Ectodermal cell (in vitro differentiated cells): ENCODE measurements around the gene MBD4.
"Not testable (repeated sequence)": the region's sequence is repeated elsewhere in the genome, so short reads cannot be mapped to it uniquely, and the experiment has no call there.

Source experiments
- H3K27ac ChIP-seq: 2 replicates; pipeline ENCODE4 v1.7.0; 2013; ENCODE audit warnings: mild to moderate bottlenecking, low read depth, low read length; ENCODE audit not compliant: insufficient read depth, poor library complexity, severe bottlenecking
- H3K27me3 ChIP-seq: 2 replicates; pipeline ENCODE4 v1.7.0; 2013; ENCODE audit warnings: mild to moderate bottlenecking, low read length; ENCODE audit not compliant: insufficient read depth, control insufficient read depth, poor library complexity, severe bottlenecking
- H3K36me3 ChIP-seq: one replicate; pipeline ENCODE4 v1.7.0; 2013; ENCODE audit warnings: low read length; ENCODE audit not compliant: control insufficient read depth, insufficient read depth
- H3K4me1 ChIP-seq: one replicate; pipeline ENCODE4 v1.7.0; 2013; ENCODE audit warnings: low read length; ENCODE audit not compliant: control insufficient read depth, insufficient read depth
- H3K4me3 ChIP-seq: 2 replicates; pipeline ENCODE4 v1.7.0; 2013; ENCODE audit warnings: low read depth, low read length, control low read depth; ENCODE audit not compliant: insufficient read depth
- H3K9me3 ChIP-seq: 2 replicates; pipeline ENCODE4 v1.7.0; 2013; ENCODE audit warnings: mild to moderate bottlenecking, low read length, moderate library complexity; ENCODE audit not compliant: control insufficient read depth
- WGBS, 2 experiments: methylation state at CpG; one replicate each; pipeline ENCODE4 v1.1.7; 2013; ENCODE audit warnings: missing lambda C conversion rate in 2 of 2; 5-methylcytosine and 5-hydroxymethylcytosine counted together

MBD4 gene

GRCh38 chr3:129387487-129387886 lies 52.3 kb downstream of the MBD4 start:
- no peaks in the 10 kb centered on the region for H3K9me3 ChIP-seq
- no peak overlapping the region for H3K4me3 ChIP-seq
- 92 to 94% methylated on average over 5 of the region's 5 CpGs for WGBS, 2 experiments
- peaks cover 10% of the 10 kb centered on the region for H3K36me3 ChIP-seq
- no peaks in the 10 kb centered on the region for H3K27me3 ChIP-seq
- H3K27ac ChIP-seq, result no peak overlapping the region
- no peaks in the 10 kb centered on the region for H3K4me1 ChIP-seq

DNA sequence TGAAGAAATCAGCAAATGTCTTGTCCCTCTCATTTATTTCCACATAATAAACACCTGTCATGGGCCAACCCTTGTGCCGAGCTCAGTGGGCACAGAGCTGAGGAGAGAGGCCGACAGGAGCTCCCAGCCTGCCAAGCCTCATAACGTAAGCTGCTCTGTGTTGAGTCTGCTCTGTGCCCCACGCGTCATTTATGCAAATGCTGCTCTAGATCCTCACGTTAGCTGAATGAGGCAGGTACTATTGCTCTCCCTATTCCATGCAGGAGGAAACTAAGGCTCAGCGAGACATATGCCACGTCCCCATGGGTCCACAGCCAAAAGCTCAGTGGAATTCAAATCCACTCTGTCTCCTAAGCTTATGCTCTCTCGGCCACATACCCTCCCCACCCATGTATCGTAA lies 52.8 kb downstream of the MBD4 start:
- 94% methylated on average over 10 of the region's 10 CpGs for WGBS, 2 experiments
- peaks cover 10% of the 10 kb centered on the region for H3K36me3 ChIP-seq
- H3K27me3 ChIP-seq, result no peaks in the 10 kb centered on the region

GRCh38 chr3:129385507-129385906 lies 54.2 kb downstream of the MBD4 start:
- H3K27ac ChIP-seq, H3K9me3 ChIP-seq, H3K4me1 ChIP-seq, H3K27me3 ChIP-seq, H3K4me3 ChIP-seq, H3K36me3 ChIP-seq: not testable (repeated sequence)
- 94% methylated on average over 8 of the region's 8 CpGs for WGBS, 2 experiments

More for the DNA sequence above, 52.8 kb downstream of the MBD4 start:
- Histone ChIP-seq H3K27ac (no peak overlapping the region), H3K9me3 (no peaks in the 10 kb centered on the region), H3K4me1 (no peaks in the 10 kb centered on the region), H3K4me3 (no peak overlapping the region)

DNA sequence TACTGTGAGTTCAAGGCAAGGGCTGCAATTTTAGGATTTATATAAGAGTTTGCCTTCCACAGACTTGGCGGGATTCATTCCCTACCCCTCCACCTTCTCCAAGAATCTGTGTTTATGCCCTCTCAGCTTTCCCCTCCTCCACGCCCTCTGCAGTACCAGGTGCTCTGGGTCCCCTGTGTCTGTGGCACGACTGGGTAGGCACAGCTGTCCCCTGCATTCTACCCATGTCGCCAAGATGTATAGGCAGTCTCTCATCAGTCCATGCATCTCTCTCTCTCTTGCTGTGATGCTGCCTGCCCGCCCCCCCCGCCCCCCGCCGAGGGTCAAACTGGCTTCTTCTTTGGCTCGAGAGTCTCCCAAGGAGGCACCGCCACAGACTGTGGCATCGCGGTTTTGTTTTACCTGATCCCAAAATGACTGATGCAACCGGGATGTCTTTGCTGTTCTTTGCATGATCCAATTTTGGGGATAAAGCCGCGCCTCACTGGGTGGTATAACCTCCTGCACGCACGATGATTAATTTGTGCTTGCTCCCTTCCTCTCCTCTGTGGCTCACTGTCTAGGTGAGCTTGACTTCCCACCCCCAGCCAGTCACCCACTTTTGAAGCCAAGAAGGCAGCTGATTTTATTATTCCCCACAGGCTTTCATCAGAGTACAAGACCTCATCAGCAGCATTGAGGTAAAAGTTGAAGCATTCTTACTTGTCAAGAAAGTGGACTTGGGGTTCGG lies 55.0 kb downstream of the MBD4 start:
- Histone ChIP-seq H3K27me3 (no peaks in the 10 kb centered on the region), H3K4me1 (no peaks in the 10 kb centered on the region), H3K4me3 (no peak overlapping the region), H3K9me3 (no peaks in the 10 kb centered on the region), H3K27ac (no peak overlapping the region), H3K36me3 (peaks cover 3% of the 10 kb centered on the region)
- WGBS, 2 experiments, result 82% methylated on average over 18 of the region's 18 CpGs

DNA sequence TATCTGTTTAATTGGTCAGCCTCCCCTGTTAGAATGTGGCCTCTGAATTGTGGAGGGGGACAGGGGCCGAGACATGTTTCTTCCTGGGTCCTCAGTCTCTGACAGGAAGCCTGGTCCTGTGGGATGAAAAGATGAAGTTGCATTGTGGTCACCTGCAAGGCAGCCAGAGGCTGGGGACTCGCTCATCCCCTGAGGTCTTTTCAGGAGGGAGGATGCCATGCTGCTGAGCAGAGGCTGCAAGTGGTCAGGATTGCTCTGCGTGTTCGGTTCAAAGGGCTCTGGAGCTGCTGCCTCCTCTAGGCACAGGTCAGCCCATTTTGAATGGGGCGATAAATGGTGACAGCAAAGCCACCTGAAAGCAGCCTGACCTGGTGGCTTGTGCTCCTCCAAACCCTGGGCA lies 55.6 kb downstream of the MBD4 start:
- not testable (repeated sequence) for H3K36me3 ChIP-seq, H3K9me3 ChIP-seq, H3K27me3 ChIP-seq, H3K4me1 ChIP-seq, H3K27ac ChIP-seq, H3K4me3 ChIP-seq
- 81 to 83% methylated on average over 5 of the region's 5 CpGs for WGBS, 2 experiments

- no peak overlapping the region for H3K4me3 ChIP-seq
- H3K9me3 ChIP-seq, result no peaks in the 10 kb centered on the region
- H3K27me3 ChIP-seq, result no peaks in the 10 kb centered on the region
- H3K36me3 ChIP-seq, result no peaks in the 10 kb centered on the region
- H3K27ac ChIP-seq, result no peak overlapping the region
- WGBS, 2 experiments, result 60 to 63% methylated on average over 6 of the region's 6 CpGs
- H3K4me1 ChIP-seq, result no peaks in the 10 kb centered on the region
Observed at GRCh38 chr3:129383292-129383860, 56.4 kb downstream of the MBD4 start.

- no peaks in the 10 kb centered on the region for H3K9me3 ChIP-seq
- WGBS, 2 experiments, result 94 to 100% methylated on average over 2 of the region's 2 CpGs
- H3K4me3 ChIP-seq, result no peak overlapping the region
- no peaks in the 10 kb centered on the region for H3K4me1 ChIP-seq
- H3K27me3 ChIP-seq, result no peaks in the 10 kb centered on the region
- peaks cover 3% of the 10 kb centered on the region for H3K36me3 ChIP-seq
- no peak overlapping the region for H3K27ac ChIP-seq
Observed at GRCh38 chr3:129382366-129382765, 57.4 kb downstream of the MBD4 start.
